Endothelial cell of umbilical vein (primary cell): ENCODE measurements around the gene DNAH9. TPM values are rescaled to one million over a fixed set of nuclear protein-coding genes. Genes with fewer than 3 reads are reported as not detected.

ENCODE experiments used
- BruUV-seq: library from RNA; stranded (reverse); fragments of 400-500 nt; replicated peaks from 2 replicates; lab custom pipeline; 2021; lab: Mats Ljungman, UMichigan
- CTCF ChIA-PET: fragments of 300-600, 350-600 bp; sonication (Branson Sonifier 250); formaldehyde crosslinking; loops from one replicate; lab custom pipeline; 2021; ENCODE audit warnings: antibody characterized with exemption, inconsistent platforms; lab: Charles Lee
- POLR2A ChIA-PET: fragments of 300-600, 350-600 bp; sonication (Branson Sonifier 250); formaldehyde crosslinking; loops from one replicate; lab custom pipeline; 2021; ENCODE audit warnings: antibody characterized with exemption, inconsistent platforms; lab: Charles Lee
- DNase-seq: peaks from one replicate; pipeline ENCODE4 v3.0.0-alpha.2; 2011; ENCODE audit warnings: low read depth, low spot score
- FAIRE-seq: peaks from 2 replicates; lab custom pipeline; 2011; peaks lifted over from hg19 to GRCh38; lab: Jason Lieb, UNC
- H2AFZ ChIP-seq: 2 replicates; pipeline ENCODE4 v1.6.0; 2012; ENCODE audit warnings: low read depth, low read length, control low read depth, inconsistent platforms
- H3K27ac ChIP-seq: 2 replicates; pipeline ENCODE4 v1.5.1; 2011; ENCODE audit warnings: low read depth, mild to moderate bottlenecking, control low read depth, low read length, moderate library complexity; ENCODE audit not compliant: insufficient read depth
- H3K27me3 ChIP-seq, 2 experiments: 2 replicates each; pipeline versions ENCODE4 v1.6.0 to v1.6.1; 2011; ENCODE audit warnings: low read length in 2 of 2, mixed read lengths in 1 of 2; ENCODE audit not compliant: control insufficient read depth in 2 of 2, insufficient read depth in 2 of 2
- H3K36me3 ChIP-seq, 2 experiments: 2 replicates in 1 of 2; 3 replicates in 1 of 2; pipeline ENCODE4 v1.5.1; 2011; ENCODE audit warnings: low read length in 2 of 2, mild to moderate bottlenecking in 1 of 2, moderate library complexity in 1 of 2; ENCODE audit not compliant: control insufficient read depth in 2 of 2, insufficient read depth in 2 of 2; ENCODE audit errors: extremely low read depth in 1 of 2
- H3K4me1 ChIP-seq: 3 replicates; pipeline ENCODE4 v1.5.1; 2011; ENCODE audit warnings: mild to moderate bottlenecking, low read length; ENCODE audit not compliant: control insufficient read depth, insufficient read depth; ENCODE audit errors: extremely low read depth
- H3K4me2 ChIP-seq: 2 replicates; pipeline ENCODE4 v1.6.1; 2011; ENCODE audit warnings: low read length, control low read depth, mixed read lengths; ENCODE audit not compliant: insufficient read depth
- H3K4me3 ChIP-seq, 3 experiments: fragments of 200-600 bp in 1 of 3; sonication (generic), shearing (Covaris generic) in 1 of 3; replicated peaks in 1 of 3; 2 replicates each; pipeline ENCODE4 v1.5.1; 2011 to 2016; ENCODE audit warnings: control low read depth in 3 of 3, low read length in 3 of 3, mild to moderate bottlenecking in 2 of 3, inconsistent platforms in 1 of 3, low read depth in 1 of 3, moderate library complexity in 1 of 3; ENCODE audit not compliant: insufficient read depth in 1 of 3
- H3K79me2 ChIP-seq: 2 replicates; pipeline ENCODE4 v1.6.0; 2012; ENCODE audit warnings: low read length, inconsistent platforms; ENCODE audit not compliant: control insufficient read depth, insufficient read depth
- H3K9ac ChIP-seq: replicated peaks from 2 replicates; pipeline ENCODE3; 2011; ENCODE audit warnings: low read length, control low read depth; ENCODE audit not compliant: insufficient read depth; ENCODE audit errors: extremely low read depth
- H3K9me1 ChIP-seq: replicated peaks from 3 replicates; pipeline ENCODE4 v1.6.0; 2011; ENCODE audit warnings: mild to moderate bottlenecking, low read length; ENCODE audit not compliant: control insufficient read depth, insufficient read depth; ENCODE audit errors: extremely low read depth
- H3K9me3 ChIP-seq: replicated peaks from 2 replicates; pipeline ENCODE4 v1.5.1; 2012; ENCODE audit warnings: low read length, inconsistent platforms; ENCODE audit not compliant: control insufficient read depth, insufficient read depth
- H4K20me1 ChIP-seq: replicated peaks from 2 replicates; pipeline ENCODE3; 2011; ENCODE audit warnings: mild to moderate bottlenecking, low read length; ENCODE audit not compliant: control insufficient read depth, insufficient read depth; ENCODE audit errors: extremely low read depth
- CTCF ChIP-seq, 2 donors: IDR thresholded peaks; 1 replicate in 1 of 2; 2 replicates in 1 of 2; pipeline ENCODE4 v1.5.1; 2011; ENCODE audit warnings: low read length in 2 of 2, mild to moderate bottlenecking in 2 of 2, moderate library complexity in 2 of 2, control low read depth in 1 of 2, inconsistent platforms in 1 of 2, low read depth in 1 of 2; ENCODE audit not compliant: insufficient read depth in 1 of 2; ENCODE audit errors: extremely low read depth in 1 of 2
- EZH2 ChIP-seq: IDR thresholded peaks from 2 replicates; pipeline ENCODE4 v1.6.1; 2012; ENCODE audit warnings: borderline replicate concordance, low read depth, mild to moderate bottlenecking, moderate library complexity, low read length, inconsistent platforms; ENCODE audit not compliant: severe bottlenecking
- FOS ChIP-seq: IDR thresholded peaks from 2 replicates; pipeline ENCODE4 v1.6.1; 2011; ENCODE audit warnings: mild to moderate bottlenecking, low read length, moderate library complexity, borderline replicate concordance; ENCODE audit not compliant: insufficient read depth
- GATA2 ChIP-seq: IDR thresholded peaks from 2 replicates; pipeline ENCODE4 v1.7.0; 2011; ENCODE audit warnings: low read depth, mild to moderate bottlenecking, moderate library complexity, mixed read lengths, low read length; ENCODE audit not compliant: insufficient read length, insufficient read depth
- JUN ChIP-seq: IDR thresholded peaks from 2 replicates; pipeline ENCODE4 v1.6.1; 2011; ENCODE audit warnings: borderline replicate concordance, low read depth; ENCODE audit not compliant: insufficient read length, insufficient read depth
- MYC ChIP-seq: IDR thresholded peaks from one replicate; pipeline ENCODE4 v1.6.1; 2011; ENCODE audit warnings: mild to moderate bottlenecking, low read depth, low read length
- POLR2A ChIP-seq: IDR thresholded peaks from 2 replicates; pipeline ENCODE4 v1.6.1; 2012; ENCODE audit warnings: low read depth, mild to moderate bottlenecking, control low read depth, low read length
- POLR2AphosphoS5 ChIP-seq: IDR thresholded peaks from 2 replicates; pipeline ENCODE4 v1.6.1; 2012; ENCODE audit warnings: low read depth, mild to moderate bottlenecking, control low read depth, low read length, moderate library complexity; ENCODE audit not compliant: insufficient read depth
- dilution Hi-C: fragments of 300-500 bp; cut with MboI; formaldehyde crosslinking; loops from one replicate; pipeline ENCODE4 v1.15.0; 2019; ENCODE audit warnings: low sequenced_read_pairs; ENCODE audit not compliant: extremely low pct_ligation_motif_present
- intact Hi-C: fragments of 100-400 bp; cut with micrococcal nuclease; formaldehyde crosslinking; loops from one replicate; pipeline ENCODE4 v1.10.0; 2022
- polyA plus RNA-seq, 4 experiments: library from polyadenylated mRNA; depleted of rRNA in 3 of 4; stranded (reverse) in 3 of 4; unstranded in 1 of 4; fragments of >200 nt; gene quantifications; 2 replicates each; pipeline versions ENCODE4 v1.2.1 to v1.2.3, GENCODE V29; 2011 to 2012; ENCODE audit warnings: missing spikeins in 1 of 4
- total RNA-seq: library from RNA; stranded (reverse); gene quantifications from 2 replicates; pipeline ENCODE4 v1.2.3, GENCODE V29; 2021
- TF ChIP-seq, protein P1 (sequence below): IDR thresholded peaks from 2 replicates; pipeline ENCODE4 v1.6.1; 2011; ENCODE audit not compliant: insufficient read depth, insufficient read length

Gene DNAH9
- total and polyA plus RNA-seq, 2 donors (not counting 3 experiments of a cell fraction or from before 2014, with no cell fraction given): not detected

GRCh38 chr17:11944587-11944986 lies 346.3 kb downstream of the DNAH9 start:
- Histone ChIP-seq H3K9me3 (no peaks in the 10 kb centered on the region), H3K4me1 (no peaks in the 10 kb centered on the region), H3K79me2 (no peaks in the 10 kb centered on the region), H3K36me3 (no peaks in the 10 kb centered on the region), H3K9ac (no peak overlapping the region), H2AFZ (no peak overlapping the region), H3K27me3 (no peaks in the 10 kb centered on the region), H3K4me2 (no peak overlapping the region), H3K4me3 (no peak overlapping the region), H4K20me1 (no peaks in the 10 kb centered on the region), H3K9me1 (no peaks in the 10 kb centered on the region), H3K27ac (no peak overlapping the region)
- TF ChIP-seq GATA2: peak; percentile 61
- TF ChIP-seq CTCF (IDR thresholded peaks at IDR 0.05; ENCODE audit: extremely low read depth in 1 of 2, insufficient read depth in 1 of 2, low read depth in 1 of 2, low read length in 2 of 2): no peak
- no peak for TF ChIP-seq POLR2AphosphoS5
- peak; percentile 5 for TF ChIP-seq FOS
- CTCF ChIA-PET: interaction anchor here (1.1 to 1.4 kb wide), 2 partner anchors 9 to 10 kb away, joined by 3 to 4 read pairs; no protein-coding TSS in a partner anchor
- FAIRE-seq: no peak
- no peak for DNase-seq
- intact Hi-C loops: no loop called here
- no TSS peak for BruUV-seq
- dilution Hi-C loops: no loop called here
- POLR2A ChIA-PET: no interaction called here

DNA sequence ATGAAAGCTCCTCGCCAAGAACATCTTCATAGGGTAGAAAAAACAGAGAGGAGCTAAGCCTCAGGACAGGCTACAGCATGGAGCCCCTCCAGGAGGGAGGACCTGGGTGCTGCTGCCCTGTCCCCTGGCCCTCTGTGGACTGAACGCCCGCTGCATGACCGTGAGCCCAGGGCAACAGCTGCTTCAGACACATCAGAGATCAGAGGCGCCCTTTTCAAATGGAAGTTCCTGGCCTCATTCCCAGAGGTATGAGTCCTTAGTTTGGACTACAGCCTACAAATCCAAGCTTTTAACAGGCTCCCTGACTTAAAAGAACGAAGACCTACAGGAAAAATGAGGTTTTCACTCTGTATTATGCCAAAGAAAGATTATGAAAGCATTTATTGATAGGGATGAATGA lies 350.5 kb downstream of the DNAH9 start:
- H3K4me2 ChIP-seq: no peak overlapping the region
- no peaks in the 10 kb centered on the region for H3K27me3 ChIP-seq
- no peak overlapping the region for H2AFZ ChIP-seq
- TF ChIP-seq FOS (no peak), CTCF (IDR thresholded peaks at IDR 0.05; ENCODE audit: extremely low read depth in 1 of 2, insufficient read depth in 1 of 2, low read depth in 1 of 2, low read length in 2 of 2) (no peak), EZH2 (no peak), GATA2 (no peak), JUN (no peak), POLR2A (no peak), POLR2AphosphoS5 (no peak), MYC (no peak)
- TF ChIP-seq, protein P1, sequence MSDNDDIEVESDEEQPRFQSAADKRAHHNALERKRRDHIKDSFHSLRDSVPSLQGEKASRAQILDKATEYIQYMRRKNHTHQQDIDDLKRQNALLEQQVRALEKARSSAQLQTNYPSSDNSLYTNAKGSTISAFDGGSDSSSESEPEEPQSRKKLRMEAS: no peak
- dilution Hi-C loops: no loop called here
- H3K9me3 ChIP-seq: no peaks in the 10 kb centered on the region
- no peak overlapping the region for H3K27ac ChIP-seq
- H3K36me3 ChIP-seq: no peaks in the 10 kb centered on the region
- H3K4me3 ChIP-seq: no peak overlapping the region
- no peak overlapping the region for H3K9ac ChIP-seq
- FAIRE-seq (no peak), DNase-seq (no peak)
- intact Hi-C loops: no loop called here
- H3K9me1 ChIP-seq: no peaks in the 10 kb centered on the region
- H4K20me1 ChIP-seq: no peaks in the 10 kb centered on the region
- CTCF ChIA-PET: no interaction called here
- POLR2A ChIA-PET: no interaction called here
- H3K4me1 ChIP-seq: no peaks in the 10 kb centered on the region
- no peaks in the 10 kb centered on the region for H3K79me2 ChIP-seq
- BruUV-seq: no TSS peak
